ENCODE results near the gene LHPP. TPM values are rescaled to one million over a fixed set of nuclear protein-coding genes. Genes with fewer than 3 reads are reported as not detected.

The LHPP gene
- total RNA-seq, 1 experiment from 2014 or later = 3.7 TPM

- H3K27me3 Mint-ChIP-seq (ENCODE audit: insufficient read depth, unreplicated experiment) = no peaks in the 10 kb centered on the region
- H3K4me1 Mint-ChIP-seq (ENCODE audit: insufficient read depth, unreplicated experiment) = no peaks in the 10 kb centered on the region
- H3K27ac Mint-ChIP-seq (ENCODE audit: low read depth, unreplicated experiment) = no peak overlapping the region
- no peak overlapping the region for H3K4me3 Mint-ChIP-seq (ENCODE audit: unreplicated experiment)
- ChIA-PET CTCF (interaction anchor here (1.3 kb wide), 1 partner anchor 12 kb away, joined by 5 read pairs; no protein-coding TSS in a partner anchor), POLR2A (no interaction called here)
- intact Hi-C loops (cut with micrococcal nuclease) = no loop called here
- TF ChIP-seq CTCF (IDR thresholded peaks at IDR 0.05; ENCODE audit: unreplicated experiment) = no peak
- no peak for DNase-seq (ENCODE audit: unreplicated experiment)
- no peaks in the 10 kb centered on the region for H3K9me3 Mint-ChIP-seq (ENCODE audit: unreplicated experiment)
- no peaks in the 10 kb centered on the region for H3K36me3 Mint-ChIP-seq (ENCODE audit: insufficient read depth, unreplicated experiment)
- no TSS peak for BruUV-seq (replicated peaks)
Measured at GRCh38 chr10:124516746-124517397, 55.2 kb downstream of the LHPP start.

GRCh38 chr10:124517461-124517860 is 55.8 kb downstream of the LHPP start:
- no TSS peak for BruUV-seq (replicated peaks)
- ChIA-PET POLR2A (no interaction called here), CTCF (interaction anchor here (1.3 kb wide), 1 partner anchor 11 kb away, joined by 5 read pairs; no protein-coding TSS in a partner anchor)
- H3K9me3 Mint-ChIP-seq (ENCODE audit: unreplicated experiment) = no peaks in the 10 kb centered on the region
- no peaks in the 10 kb centered on the region for H3K36me3 Mint-ChIP-seq (ENCODE audit: insufficient read depth, unreplicated experiment)
- H3K4me3 Mint-ChIP-seq (ENCODE audit: unreplicated experiment) = no peak overlapping the region
- H3K27me3 Mint-ChIP-seq (ENCODE audit: insufficient read depth, unreplicated experiment) = no peaks in the 10 kb centered on the region
- intact Hi-C loops (cut with micrococcal nuclease) = no loop called here
- H3K4me1 Mint-ChIP-seq (ENCODE audit: insufficient read depth, unreplicated experiment) = no peaks in the 10 kb centered on the region
- no peak for TF ChIP-seq CTCF (IDR thresholded peaks at IDR 0.05; ENCODE audit: unreplicated experiment)
- no peak overlapping the region for H3K27ac Mint-ChIP-seq (ENCODE audit: low read depth, unreplicated experiment)
- no peak for DNase-seq (ENCODE audit: unreplicated experiment)

GRCh38 chr10:124517931-124518330 is 56.3 kb downstream of the LHPP start:
- Mint-ChIP-seq H3K36me3 (ENCODE audit: insufficient read depth, unreplicated experiment) (no peaks in the 10 kb centered on the region), H3K27me3 (ENCODE audit: insufficient read depth, unreplicated experiment) (no peaks in the 10 kb centered on the region), H3K4me3 (ENCODE audit: unreplicated experiment) (no peak overlapping the region), H3K4me1 (ENCODE audit: insufficient read depth, unreplicated experiment) (no peaks in the 10 kb centered on the region), H3K27ac (ENCODE audit: low read depth, unreplicated experiment) (no peak overlapping the region), H3K9me3 (ENCODE audit: unreplicated experiment) (no peaks in the 10 kb centered on the region)
- ChIA-PET POLR2A (no interaction called here), CTCF (interaction anchor here (1.3 kb wide), 1 partner anchor 11 kb away, joined by 5 read pairs; no protein-coding TSS in a partner anchor)
- intact Hi-C loops (cut with micrococcal nuclease) = no loop called here
- no peak for TF ChIP-seq CTCF (IDR thresholded peaks at IDR 0.05; ENCODE audit: unreplicated experiment)
- no TSS peak for BruUV-seq (replicated peaks)
- no peak for DNase-seq (ENCODE audit: unreplicated experiment)

GRCh38 chr10:124518366-124518765 is 56.7 kb downstream of the LHPP start:
- H3K27me3 Mint-ChIP-seq (ENCODE audit: insufficient read depth, unreplicated experiment) = no peaks in the 10 kb centered on the region
- no TSS peak for BruUV-seq (replicated peaks)
- ChIA-PET CTCF (interaction anchor here (1.3 kb wide), 1 partner anchor 11 kb away, joined by 5 read pairs; no protein-coding TSS in a partner anchor), POLR2A (no interaction called here)
- TF ChIP-seq CTCF (IDR thresholded peaks at IDR 0.05; ENCODE audit: unreplicated experiment) = no peak
- no peaks in the 10 kb centered on the region for H3K36me3 Mint-ChIP-seq (ENCODE audit: insufficient read depth, unreplicated experiment)
- H3K4me3 Mint-ChIP-seq (ENCODE audit: unreplicated experiment) = no peak overlapping the region
- no peaks in the 10 kb centered on the region for H3K9me3 Mint-ChIP-seq (ENCODE audit: unreplicated experiment)
- intact Hi-C loops (cut with micrococcal nuclease) = no loop called here
- H3K27ac Mint-ChIP-seq (ENCODE audit: low read depth, unreplicated experiment) = no peak overlapping the region
- DNase-seq (ENCODE audit: unreplicated experiment) = no peak
- no peaks in the 10 kb centered on the region for H3K4me1 Mint-ChIP-seq (ENCODE audit: insufficient read depth, unreplicated experiment)
